Esophagus squamous epithelium (tissue), 5 donors: ENCODE data around the gene ABHD6. TPM values are rescaled to one million over a fixed set of nuclear protein-coding genes. Genes with fewer than 3 reads are reported as not detected.

ENCODE experiments used
- DNase-seq: peaks from one replicate; lab custom pipeline; 2025; lab: John Stamatoyannopoulos, UW
- H3K27ac ChIP-seq, 4 donors: fragments of 200-600 bp; sonication (generic); one replicate each; pipeline ENCODE4 v1.5.1; 2016 to 2019; ENCODE audit warnings: mild to moderate bottlenecking in 1 of 4
- H3K27me3 ChIP-seq, 4 donors: fragments of 200-600 bp; sonication (generic); 1 replicate in 3 of 4; 2 replicates in 1 of 4; pipeline versions ENCODE4 v1.5.1 to v1.6.0; 2017 to 2021; ENCODE audit warnings: antibody characterized with exemption in 1 of 4
- H3K36me3 ChIP-seq, 3 donors: fragments of 200-600 bp; sonication (generic); one replicate each; pipeline ENCODE4 v1.5.1; 2016 to 2019
- H3K4me1 ChIP-seq, 3 donors: fragments of 200-600 bp; sonication (generic); one replicate each; pipeline ENCODE4 v1.5.1; 2017 to 2019
- H3K4me3 ChIP-seq, 4 donors: fragments of 200-600 bp; sonication (generic); 1 replicate in 3 of 4; 2 replicates in 1 of 4; pipeline ENCODE4 v1.5.1; 2016 to 2019; ENCODE audit warnings: mild to moderate bottlenecking in 2 of 4, moderate library complexity in 1 of 4
- H3K9me3 ChIP-seq, 3 donors: fragments of 200-600 bp; sonication (generic); one replicate each; pipeline ENCODE4 v1.5.1; 2016 to 2019
- POLR2A ChIP-seq, 4 donors: fragments of 450-650 bp; IDR thresholded peaks; one replicate each; pipeline ENCODE4 v1.6.1; 2017; ENCODE audit warnings: antibody characterized with exemption in 4 of 4, mild to moderate bottlenecking in 4 of 4, moderate library complexity in 3 of 4
- WGBS, 2 donors: methylation state at CpG; one replicate each; pipeline ENCODE4 v1.1.5; 2018; 5-methylcytosine and 5-hydroxymethylcytosine counted together
- intact Hi-C: fragments of 100-400 bp; cut with DNase I; formaldehyde crosslinking; loops from one replicate; pipeline ENCODE4 v1.15.0; 2022
- total RNA-seq, 4 donors: library from RNA; depleted of rRNA; stranded (reverse); fragments of >200 nt; gene quantifications; one replicate each; pipeline ENCODE4 v1.1.0, GENCODE V29; 2016
- TF ChIP-seq, protein P1 (sequence below), 6 experiments: fragments of 450-650 bp in 4 of 6; fragments of 200-600 bp in 2 of 6; sonication (generic) in 2 of 6; IDR thresholded peaks; one replicate each; pipeline ENCODE4 v1.5.1; 2016 to 2019; ENCODE audit warnings: antibody characterized with exemption in 6 of 6, mild to moderate bottlenecking in 4 of 6, moderate library complexity in 4 of 6
- donor health status: DM: yes; HTN: yes; CAD: no.

The ABHD6 gene
- total RNA-seq, 4 donors from 2014 or later = 5.8 to 16.5 (median 8.9) TPM

DNA sequence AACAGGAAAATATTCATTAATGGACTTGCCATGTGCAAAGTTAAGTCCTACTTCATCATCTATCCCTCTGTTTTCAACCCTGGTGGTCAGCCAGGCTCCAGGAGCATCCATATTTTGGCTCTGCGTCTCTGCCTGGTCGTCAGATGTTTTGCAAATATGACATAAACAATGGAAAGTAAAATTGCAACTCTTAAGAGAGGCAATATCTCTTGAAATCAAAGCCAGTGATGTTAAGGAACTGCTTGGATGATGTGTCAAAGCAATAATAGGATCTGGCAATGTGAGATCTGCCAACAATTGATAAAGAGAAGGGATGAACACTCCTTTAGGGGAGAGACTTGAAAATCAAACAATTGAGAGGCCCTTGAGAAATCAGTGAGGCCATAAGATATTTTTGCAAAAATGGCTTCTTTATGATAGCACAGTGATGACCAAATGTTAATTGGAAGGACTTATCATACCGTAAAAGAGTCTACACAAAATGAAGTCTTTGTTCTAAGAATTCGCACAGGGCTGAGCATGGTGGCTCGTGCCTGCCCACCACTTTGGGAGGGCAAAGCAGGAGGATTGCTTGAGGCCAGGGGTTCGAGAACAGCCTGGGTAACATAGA is 6.5 kb downstream of the ABHD6 start:
- H3K4me3 ChIP-seq = no peak overlapping the region
- 91 to 97% methylated on average over 5 of the region's 6 CpGs for WGBS, 2 donors
- no peak for DNase-seq
- H3K9me3 ChIP-seq = no peaks in the 10 kb centered on the region
- no peak overlapping the region for H3K27ac ChIP-seq
- intact Hi-C loops = no loop called here
- TF ChIP-seq POLR2A (IDR thresholded peaks at IDR 0.05) = no peak
- TF ChIP-seq, protein P1, sequence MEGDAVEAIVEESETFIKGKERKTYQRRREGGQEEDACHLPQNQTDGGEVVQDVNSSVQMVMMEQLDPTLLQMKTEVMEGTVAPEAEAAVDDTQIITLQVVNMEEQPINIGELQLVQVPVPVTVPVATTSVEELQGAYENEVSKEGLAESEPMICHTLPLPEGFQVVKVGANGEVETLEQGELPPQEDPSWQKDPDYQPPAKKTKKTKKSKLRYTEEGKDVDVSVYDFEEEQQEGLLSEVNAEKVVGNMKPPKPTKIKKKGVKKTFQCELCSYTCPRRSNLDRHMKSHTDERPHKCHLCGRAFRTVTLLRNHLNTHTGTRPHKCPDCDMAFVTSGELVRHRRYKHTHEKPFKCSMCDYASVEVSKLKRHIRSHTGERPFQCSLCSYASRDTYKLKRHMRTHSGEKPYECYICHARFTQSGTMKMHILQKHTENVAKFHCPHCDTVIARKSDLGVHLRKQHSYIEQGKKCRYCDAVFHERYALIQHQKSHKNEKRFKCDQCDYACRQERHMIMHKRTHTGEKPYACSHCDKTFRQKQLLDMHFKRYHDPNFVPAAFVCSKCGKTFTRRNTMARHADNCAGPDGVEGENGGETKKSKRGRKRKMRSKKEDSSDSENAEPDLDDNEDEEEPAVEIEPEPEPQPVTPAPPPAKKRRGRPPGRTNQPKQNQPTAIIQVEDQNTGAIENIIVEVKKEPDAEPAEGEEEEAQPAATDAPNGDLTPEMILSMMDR (IDR thresholded peaks at IDR 0.05) = no peak
- peaks cover 0 to 48% (median 13%) of the 10 kb centered on the region in 3 donors for H3K4me1 ChIP-seq
- no peaks in the 10 kb centered on the region for H3K36me3 ChIP-seq
- no peaks in the 10 kb centered on the region for H3K27me3 ChIP-seq

DNA sequence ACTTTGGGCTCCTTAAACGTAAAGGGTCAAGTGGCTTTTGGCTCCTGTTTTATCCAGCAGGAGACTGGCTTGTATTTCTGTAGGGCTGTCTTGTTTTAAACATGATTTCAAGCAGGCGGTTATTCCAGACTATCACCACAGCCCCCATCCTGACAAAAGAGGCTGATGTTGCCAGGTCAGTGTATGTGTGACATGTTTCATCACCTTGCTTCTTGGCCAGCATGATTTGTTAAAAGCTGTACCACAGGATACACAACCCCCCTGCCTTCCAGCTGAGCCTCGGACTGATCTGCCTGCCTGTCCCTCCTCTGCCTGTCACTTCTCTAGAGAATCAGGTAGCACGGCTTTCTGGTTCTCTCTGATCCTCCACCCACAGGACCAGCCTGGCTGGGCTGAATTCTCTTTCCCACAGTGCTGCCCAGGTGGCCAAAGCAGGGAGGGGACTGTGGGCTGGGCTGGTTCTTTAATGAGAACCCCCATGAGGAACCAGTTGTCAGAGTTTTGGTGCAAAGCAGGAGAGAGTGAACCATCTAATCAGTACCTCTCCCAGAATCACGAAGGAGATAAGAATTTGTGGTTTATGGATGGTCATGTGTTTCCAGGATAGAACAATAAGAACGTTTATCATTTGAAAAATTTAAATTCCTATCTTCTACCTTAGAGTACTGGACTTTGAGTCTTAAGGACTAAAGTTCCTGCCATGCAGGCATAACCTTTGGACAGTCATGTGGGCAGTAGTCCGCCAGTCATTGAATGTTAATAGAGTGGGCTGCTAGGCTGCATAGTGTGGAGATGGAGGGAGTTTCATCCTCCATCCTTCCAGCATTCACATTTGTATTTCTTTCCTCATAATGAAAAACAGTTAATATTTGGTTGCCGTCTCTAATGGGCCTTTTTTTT is 8.8 kb downstream of the ABHD6 start:
- WGBS, 2 donors = 71 to 84% methylated on average over 6 to 7 of the region's 8 CpGs
- intact Hi-C loops = no loop called here

DNA sequence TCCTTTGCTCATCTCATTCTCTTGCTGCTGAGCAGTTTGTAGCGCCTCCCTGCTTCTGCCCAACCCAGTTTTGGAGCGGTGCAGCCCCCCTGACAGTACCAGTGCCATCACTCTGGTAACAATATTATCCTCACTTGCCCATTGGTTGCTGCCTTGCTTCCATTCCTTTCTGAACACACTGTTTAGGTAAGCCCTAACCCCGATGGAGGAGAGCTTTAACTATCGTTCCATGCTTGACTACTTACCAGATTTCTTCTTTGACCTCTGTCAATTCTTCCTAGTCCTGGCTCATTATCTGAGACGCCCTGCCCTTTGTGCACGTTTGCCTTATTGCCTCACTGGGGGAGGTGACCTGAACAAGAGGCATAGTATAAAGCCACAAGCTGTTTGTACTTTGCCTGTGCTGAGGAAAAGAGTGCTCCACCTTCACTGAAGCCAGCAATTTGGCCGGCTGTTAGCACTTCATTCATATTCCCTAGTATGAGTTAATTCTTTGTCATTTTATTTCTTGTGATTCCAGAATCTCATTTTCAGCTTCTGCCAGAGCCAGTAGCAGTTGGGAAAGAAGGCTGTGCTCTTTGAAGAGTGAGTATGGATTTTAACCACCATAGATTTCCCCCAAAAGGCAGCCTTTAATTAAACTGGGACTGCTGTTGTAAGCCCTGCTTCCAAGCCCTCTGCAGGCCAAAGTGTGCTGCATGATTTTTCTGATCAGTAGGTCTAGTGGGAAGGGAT is 11.9 kb downstream of the ABHD6 start:
- Histone ChIP-seq H3K36me3 (no peaks in the 10 kb centered on the region), H3K4me1 (peaks cover 5 to 32% (median 16%) of the 10 kb centered on the region in 3 donors), H3K27me3 (no peaks in the 10 kb centered on the region), H3K9me3 (no peaks in the 10 kb centered on the region), H3K4me3 (no peak overlapping the region), H3K27ac (peak overlapping the region in 2 of 4 donors; percentile 9 to 22)
- 56 to 63% methylated on average over 7 of the region's 7 CpGs for WGBS, 2 donors
- TF ChIP-seq POLR2A (IDR thresholded peaks at IDR 0.05) = no peak
- TF ChIP-seq, protein P1 (IDR thresholded peaks at IDR 0.05) = peak in 1 of 6 experiments; percentile 8
- no peak for DNase-seq
- intact Hi-C loops = no loop called here

More for the DNA sequence above, 8.8 kb downstream of the ABHD6 start:
- H3K4me1 ChIP-seq = peaks cover 5 to 50% (median 16%) of the 10 kb centered on the region in 3 donors
- H3K9me3 ChIP-seq = no peaks in the 10 kb centered on the region
- no peak overlapping the region for H3K4me3 ChIP-seq
- H3K27ac ChIP-seq = no peak overlapping the region
- DNase-seq = no peak
- no peaks in the 10 kb centered on the region for H3K27me3 ChIP-seq
- TF ChIP-seq POLR2A (IDR thresholded peaks at IDR 0.05) = no peak
- TF ChIP-seq, protein P1 (IDR thresholded peaks at IDR 0.05) = no peak
- no peaks in the 10 kb centered on the region for H3K36me3 ChIP-seq

DNA sequence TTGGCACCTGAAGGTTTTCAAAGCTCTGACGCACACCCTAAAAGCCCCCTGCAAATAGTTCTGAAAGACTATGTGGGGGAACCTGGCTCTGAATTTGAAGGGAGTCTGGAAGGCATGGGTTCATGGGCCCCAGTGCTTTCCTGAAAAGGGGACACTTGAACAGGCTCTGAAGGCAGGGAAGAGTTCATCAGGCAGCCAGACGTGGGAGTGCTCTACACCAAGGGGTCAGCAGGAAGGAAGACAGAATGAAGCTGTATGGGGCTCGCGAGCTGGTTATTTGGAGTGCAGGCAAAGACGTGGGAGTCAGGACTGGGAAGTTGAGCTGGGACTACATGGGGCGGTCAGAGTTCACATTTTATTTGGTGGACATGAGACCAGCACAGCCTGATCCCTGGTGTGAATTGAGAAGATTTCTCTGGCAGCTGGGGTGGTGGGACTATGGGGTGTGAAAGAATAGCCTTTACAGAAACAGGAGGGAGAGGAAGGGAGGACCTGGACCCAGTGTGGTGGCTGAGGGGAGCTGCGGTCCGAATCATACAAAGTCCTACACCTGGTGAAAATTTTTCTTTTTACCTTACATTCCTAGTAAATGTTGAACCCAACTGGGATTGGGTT is 12.6 kb downstream of the ABHD6 start:
- intact Hi-C loops = no loop called here
- DNase-seq = no peak
- WGBS, 2 donors = 82 to 89% methylated on average over 7 to 8 of the region's 8 CpGs

More for the DNA sequence above, 12.6 kb downstream of the ABHD6 start:
- TF ChIP-seq, protein P1 (IDR thresholded peaks at IDR 0.05) = no peak
- TF ChIP-seq POLR2A (IDR thresholded peaks at IDR 0.05) = no peak
- no peaks in the 10 kb centered on the region for H3K9me3 ChIP-seq
- H3K27me3 ChIP-seq = no peaks in the 10 kb centered on the region
- H3K27ac ChIP-seq = peak overlapping the region in 2 of 4 donors; percentile 9 to 22
- no peak overlapping the region for H3K4me3 ChIP-seq
- H3K4me1 ChIP-seq = peaks cover 5 to 32% (median 16%) of the 10 kb centered on the region in 3 donors
- no peaks in the 10 kb centered on the region for H3K36me3 ChIP-seq
